HG03571 (cell line): ENCODE measurements around the gene FOXA3.

Source experiments
- ATAC-seq: cut with Tn5 transposase; IDR thresholded peaks from one replicate; pipeline ENCODE4 v1.9.1; 2021; ENCODE audit not compliant: unreplicated experiment

Gene FOXA3

DNA sequence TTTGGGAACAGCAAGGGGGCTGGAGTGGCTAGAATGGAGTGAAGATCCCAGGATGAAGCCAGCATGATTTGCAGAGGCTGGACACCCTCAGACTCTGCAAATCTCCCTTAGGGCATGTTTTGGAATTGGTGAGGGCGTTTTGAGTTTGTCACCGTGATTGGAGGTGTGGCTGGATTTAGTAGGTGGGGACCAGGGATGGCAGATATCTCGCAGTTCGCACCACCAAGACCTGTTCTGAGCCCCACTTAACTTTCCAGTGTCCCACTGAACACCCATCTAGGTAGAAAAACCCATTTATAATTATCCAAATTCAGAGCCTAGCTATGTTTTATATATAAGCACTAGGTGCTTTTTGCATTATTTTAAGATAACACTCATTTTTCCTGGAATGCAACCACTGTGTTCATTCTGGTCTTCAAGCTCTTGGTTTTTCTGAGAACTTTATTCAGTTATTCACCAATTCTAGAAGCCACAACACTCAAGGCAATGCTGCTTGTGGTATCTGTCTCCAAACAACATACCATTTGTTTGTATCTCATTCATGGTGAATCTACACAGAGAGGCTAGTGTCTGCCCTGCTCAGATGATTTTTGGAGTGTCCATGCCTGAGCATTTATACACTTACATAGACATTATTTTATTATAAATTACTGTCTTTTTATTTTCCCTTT, 53.4 kb downstream of the FOXA3 start:
- ATAC-seq: no peak

DNA sequence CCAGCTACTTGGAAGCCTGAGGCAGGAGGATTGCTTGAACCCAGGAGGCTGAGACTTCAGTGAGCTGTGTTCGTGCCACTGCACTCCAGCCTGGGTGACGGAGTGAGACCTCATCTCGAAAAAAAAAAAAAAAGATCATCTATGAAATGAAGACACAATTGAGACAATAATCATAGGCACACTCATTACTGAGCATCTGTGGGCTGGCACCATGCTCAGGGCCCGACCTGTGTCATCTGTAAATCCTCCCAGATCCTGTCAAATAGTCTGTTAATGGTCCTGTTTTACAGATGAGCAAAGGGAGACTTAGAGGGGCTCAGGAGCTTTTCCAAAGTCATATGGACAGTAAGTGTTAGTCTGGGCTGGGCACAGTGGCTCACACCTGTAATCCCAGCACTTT, 54.6 kb downstream of the FOXA3 start:
- ATAC-seq: no peak

GRCh38 chr19:45919678-45920077, 55.6 kb downstream of the FOXA3 start:
- no peak for ATAC-seq

- ATAC-seq: no peak
Observed at GRCh38 chr19:45920458-45920857, 56.3 kb downstream of the FOXA3 start.

DNA sequence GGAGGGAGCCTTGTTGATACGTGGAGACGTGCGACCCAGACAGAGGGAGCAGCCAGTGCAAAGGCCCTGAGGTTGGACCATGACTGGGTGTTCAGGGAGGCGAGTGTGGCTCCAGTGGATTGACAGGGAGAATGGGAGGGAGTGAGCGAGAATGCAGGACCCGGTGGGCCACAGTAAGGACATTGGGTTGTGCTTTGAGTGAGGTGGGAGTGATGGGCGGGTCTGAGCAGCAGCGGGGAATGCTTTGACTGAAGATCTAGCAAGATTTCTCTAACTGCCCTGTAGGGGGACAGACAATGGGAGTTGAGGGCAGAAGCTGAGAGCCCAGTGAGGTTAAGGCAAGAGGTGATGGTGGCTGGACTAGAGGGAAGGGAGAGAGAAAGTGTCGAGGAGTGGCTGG, 58.2 kb downstream of the FOXA3 start:
- no peak for ATAC-seq
